ENCODE data around the gene ODC1.
A peak's percentile ranks its signal among the peaks of the same experiment; 100 is the strongest.
"Not testable (repeated sequence)": the region's sequence is repeated elsewhere in the genome, so short reads cannot be mapped to it uniquely, and the experiment has no call there.

Gene ODC1

DNA sequence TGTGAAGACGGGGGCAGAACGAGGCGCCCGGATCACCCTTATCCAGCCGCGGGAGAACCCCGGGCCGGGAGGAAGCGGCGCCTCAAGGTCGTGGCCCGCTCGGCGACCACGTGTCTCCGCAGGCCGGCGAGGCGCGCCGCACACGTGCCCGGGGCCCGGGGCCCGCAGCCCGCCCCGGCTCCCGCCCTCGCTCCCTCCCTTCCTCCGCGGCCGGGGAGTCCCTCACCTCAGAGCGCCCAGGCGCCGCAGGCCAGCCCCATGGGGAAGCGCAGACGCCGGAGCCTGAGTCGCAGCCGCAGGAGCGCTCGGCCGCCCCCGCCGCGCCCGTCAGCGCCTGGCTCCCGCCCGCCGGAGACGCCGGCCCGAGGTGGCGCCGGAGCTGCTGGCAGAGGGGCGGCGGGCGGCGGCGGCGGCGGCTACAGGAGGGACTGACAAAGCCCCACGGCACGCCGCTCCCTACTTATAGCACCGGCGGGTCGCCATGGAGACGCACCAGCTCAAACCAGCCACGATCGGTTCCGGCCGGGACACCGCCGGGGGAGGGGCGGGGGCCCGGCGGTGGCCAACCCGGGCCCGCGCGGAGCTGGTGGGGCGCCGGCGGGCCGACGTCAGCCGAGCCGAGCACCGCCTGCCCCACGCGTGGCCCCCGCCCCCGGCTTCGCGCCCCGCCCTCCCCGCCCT lies at the start of gene ODC1:
Gene ODC1, minus strand, starts transcription at position 433 of the 681 bp plus-strand sequence. CDS start 3,295 bp downstream, outside the sequence.
- DNase-seq = peak; percentile 78

DNA sequence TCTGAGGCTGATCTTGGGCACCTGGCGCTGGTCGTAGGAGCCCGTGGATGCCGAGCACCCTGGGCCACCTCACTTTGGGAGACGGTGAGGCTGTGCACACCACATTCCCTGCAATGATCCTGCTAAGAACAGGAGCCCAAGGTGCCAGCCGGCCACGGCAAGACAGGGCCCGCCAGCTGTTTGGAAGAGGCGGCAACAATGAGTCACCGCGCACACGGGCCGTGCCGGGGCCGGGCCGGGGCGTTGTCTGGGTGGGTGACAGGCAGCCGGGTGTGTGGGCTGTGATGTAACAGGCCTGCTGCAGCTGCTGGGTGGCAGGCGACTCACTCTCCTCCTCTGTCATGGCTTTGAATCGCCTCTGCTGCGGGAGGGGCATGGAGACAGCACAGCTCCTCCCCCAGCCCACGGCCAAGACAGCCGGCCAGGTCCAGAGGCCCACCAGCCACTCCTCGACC lies 49.7 kb upstream of the ODC1 start:
- peak; percentile 56 for DNase-seq

DNA sequence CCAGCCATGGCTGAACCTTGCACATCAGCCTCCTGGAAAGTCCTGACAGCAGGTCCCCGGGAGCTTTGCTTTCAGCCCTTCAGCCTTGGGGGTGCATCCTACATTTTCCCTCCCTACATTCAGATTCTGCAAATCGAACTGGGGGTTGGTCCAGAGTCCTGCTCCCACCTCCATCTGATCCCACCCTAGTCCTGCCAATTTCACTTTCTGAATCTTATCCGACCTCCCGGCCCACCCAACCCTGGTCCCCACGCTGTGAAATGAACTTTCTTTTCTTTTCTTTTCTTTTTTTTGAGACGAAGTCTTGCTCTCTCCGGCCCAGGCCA lies 47.8 kb upstream of the ODC1 start:
- no peak for DNase-seq

DNA sequence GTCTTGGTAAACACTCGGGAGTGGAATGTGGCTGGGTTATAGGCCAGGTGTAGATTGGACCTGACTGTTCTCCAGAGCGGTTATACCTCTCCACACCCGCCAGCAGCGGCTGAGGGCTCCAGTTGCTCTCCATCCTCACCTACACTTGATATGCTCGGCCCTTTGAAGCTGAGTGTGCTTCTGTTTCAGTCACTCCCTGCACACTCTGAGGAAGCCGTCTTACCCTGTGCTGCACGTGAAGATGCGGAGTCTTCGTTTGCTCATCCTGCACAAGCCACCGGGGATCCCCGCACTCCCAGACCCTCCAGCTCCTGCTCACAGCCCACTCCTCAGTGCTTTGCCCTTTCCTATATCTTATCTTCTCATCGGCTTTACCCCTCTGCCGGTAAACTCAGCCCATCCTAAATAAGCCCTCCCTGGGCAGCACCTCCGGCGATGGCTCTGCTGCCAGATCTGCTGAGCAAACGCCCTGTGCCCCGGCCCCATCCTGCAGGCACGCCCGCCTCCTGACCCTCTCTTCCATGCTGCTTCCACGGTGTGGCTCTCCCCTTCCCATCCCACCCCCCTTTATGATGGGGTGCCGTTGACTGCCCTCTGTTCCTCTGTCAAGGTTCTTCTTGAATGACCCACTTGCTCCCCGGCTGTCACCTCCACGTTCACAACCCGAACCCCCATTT lies 47.3 kb upstream of the ODC1 start:
- no peak for DNase-seq

GRCh38 chr2:10494351-10495066 lies 46.4 kb upstream of the ODC1 start:
- no peak for DNase-seq

DNA sequence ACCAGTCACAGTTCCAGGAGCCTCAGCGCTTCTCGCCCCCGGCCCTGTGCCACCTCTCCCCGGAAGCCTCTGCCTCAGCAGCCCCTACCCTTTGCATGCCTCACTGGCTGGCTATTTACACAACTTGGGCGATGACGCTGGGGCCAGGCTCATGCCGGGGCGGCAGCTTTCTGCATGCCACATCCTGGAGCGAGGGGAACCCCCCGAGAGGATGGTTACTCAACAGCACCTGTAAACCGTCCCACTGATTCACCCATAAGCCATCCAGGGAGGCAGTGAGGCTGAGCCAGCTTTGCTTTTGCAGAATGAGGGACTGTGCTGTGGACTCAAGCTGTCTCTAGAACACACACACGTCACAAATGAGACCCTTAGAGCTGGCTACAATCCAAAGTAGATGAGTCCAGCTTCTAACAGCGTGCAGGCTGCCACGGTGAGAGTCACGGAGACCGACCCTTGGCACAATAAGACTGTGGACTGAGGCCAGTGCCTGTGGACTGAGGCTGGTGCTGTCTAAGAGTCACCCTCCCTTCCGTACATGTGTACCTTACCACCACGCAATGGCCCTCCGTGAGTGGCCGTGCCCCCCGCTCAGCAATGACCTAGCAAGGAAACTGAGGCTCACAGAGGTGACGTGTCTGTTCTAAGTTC lies 45.6 kb upstream of the ODC1 start:
- peak; percentile 25 for DNase-seq

DNA sequence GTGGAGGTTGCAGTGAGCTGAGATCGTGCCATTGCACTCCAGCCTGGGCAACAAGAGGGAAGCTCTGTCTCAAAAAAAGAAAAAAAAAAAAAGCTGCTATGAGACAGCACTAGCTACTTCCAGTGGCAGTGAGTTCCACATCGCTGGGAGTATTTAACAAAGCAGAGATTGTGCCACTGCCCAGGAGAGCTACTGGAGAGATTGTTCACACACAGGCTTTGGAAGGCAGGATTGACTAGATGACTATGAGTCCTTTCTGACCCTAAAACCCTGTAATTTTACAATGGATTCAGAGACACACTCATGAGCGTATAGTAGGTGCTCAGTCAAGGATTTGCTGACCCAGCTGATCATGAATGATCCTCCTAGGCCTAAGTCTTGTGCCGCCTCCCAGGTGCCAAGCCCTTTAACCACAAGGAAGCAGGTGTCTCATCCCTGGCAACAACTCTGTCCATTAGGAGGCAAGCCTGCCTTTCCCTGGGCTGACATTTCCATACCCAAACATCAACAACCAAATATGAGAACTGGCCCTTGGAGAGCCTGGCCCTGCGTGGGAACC lies 45.0 kb upstream of the ODC1 start:
- no peak for DNase-seq

DNA sequence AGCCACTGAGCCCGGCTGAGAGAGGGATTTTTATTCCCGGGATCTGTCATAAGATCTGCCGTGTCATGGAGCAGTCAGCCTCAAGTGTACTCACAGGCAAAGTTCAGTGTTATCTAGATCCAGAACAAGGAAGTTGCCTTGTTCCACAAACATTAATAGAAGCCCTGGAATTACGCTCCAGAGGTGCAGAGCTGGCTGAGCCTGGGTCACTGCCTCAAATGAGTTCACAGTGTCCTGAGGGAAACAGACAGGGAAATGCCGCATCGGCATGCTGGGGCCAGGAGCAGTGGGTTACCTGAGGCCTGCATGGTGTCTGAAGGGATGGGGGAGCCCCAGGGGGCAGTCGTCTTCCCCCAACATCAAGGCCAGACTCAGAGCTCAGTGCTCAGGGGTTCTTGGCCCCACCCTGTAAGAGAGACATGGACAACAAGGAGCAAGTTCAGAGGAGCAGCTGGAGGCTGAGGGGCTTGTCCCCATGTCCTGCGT lies 42.7 kb upstream of the ODC1 start:
- no peak for DNase-seq

GRCh38 chr2:10489842-10490555 lies 41.9 kb upstream of the ODC1 start:
- DNase-seq = no peak

- DNase-seq = not testable (repeated sequence)
Measured at GRCh38 chr2:10488142-10488541, 40.0 kb upstream of the ODC1 start.

- DNase-seq = not testable (repeated sequence)
Measured at GRCh38 chr2:10487741-10488104, 39.6 kb upstream of the ODC1 start.

DNA sequence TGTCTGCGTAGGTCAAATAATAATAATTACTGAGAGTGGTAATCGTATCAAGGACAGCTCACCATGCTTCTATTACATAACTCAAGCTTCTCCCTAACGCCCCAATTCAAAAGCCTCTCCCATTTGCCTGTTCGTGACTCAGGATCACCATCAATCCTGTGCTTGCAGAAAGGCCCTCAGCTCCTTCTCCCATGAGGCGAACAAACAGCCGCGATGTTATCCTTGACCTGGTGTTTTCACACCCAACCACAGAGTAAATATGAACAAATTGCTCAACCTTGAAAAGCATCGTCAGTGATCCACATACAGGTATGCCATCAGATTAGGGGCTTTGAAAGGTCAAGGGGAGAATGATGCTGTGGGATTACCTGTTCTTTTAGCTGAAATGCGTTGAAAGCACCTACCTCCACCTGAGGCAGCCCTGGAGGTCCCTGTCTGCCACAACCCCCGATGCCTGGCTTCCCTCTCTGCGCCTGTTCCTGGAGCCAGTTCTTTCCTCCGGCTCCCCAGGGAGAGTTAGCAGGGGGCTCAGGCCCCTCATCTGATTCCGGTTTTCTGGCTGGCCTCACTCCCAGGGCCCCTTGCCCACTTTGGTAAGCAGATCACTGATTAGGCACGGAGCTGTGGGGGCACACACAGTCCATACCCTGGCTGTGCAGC lies 39.1 kb upstream of the ODC1 start:
- no peak for DNase-seq

DNA sequence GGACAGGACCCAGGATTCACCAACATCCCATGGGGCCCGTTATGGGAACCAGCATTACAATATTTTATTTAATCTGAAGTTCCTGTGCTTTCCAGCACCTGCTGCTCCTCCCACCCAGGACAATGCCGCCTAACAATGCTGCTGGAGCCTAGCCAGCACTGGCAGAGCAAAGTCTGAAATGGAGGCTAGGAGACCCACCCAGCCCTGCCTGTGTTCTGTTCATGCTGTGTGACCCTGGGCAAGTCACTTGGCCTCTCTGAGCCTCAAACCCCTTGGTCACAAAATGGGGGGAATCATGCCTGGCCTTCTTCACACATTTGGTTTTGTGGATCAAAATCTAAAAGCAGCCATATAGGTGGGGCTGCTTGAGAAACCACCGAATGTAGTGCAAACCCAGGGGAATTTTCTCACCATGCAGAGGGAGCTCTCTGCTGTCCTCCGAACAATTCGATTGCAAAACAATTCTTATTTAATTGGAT lies 38.5 kb upstream of the ODC1 start:
- DNase-seq = no peak

GRCh38 chr2:10486091-10486490 lies 38.0 kb upstream of the ODC1 start:
- DNase-seq = no peak

GRCh38 chr2:10482913-10483312 lies 34.8 kb upstream of the ODC1 start:
- DNase-seq = no peak

DNA sequence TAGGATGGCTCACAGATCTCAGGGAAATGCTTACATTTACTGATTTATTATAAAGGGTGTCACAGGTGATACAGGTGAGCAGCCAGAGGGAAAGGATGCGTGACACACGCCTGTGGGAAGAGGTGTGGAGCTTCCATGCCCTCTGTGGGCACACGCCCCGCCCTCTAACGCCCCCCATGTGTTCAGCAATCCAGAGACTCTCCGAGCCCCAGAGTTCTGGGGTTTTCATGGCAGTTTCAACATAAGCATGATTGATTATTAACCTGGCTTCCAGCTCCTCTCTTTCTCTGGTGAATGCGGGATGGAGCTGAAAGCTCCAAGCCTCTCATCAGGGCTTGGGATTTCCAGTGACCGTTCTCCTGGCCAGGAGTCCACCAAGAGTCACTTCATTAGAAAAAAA lies 34.3 kb upstream of the ODC1 start:
- DNase-seq = no peak

DNA sequence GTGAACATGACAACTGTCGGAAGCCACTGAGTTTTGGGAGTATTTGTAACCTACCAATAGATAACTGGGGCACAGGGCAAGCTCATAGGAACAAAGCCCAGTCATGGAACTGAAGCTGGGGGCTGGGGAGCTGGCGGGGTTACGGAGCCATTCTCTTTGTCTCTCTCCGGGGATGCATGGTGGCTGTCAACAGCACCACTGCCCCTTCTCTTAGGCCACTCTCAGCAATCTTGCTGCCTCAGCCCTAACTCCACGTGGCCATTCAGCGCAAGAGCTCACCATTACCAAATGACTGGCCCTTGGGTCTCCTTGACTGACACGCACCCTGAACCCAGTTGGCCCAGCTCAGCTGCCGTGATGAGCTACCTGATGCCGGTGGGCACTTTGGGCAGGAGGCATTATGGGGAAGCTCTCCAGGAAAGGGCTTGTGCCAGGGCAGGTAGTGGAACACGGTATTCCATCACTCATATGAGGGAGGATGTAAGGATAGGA lies 33.6 kb upstream of the ODC1 start:
- DNase-seq = no peak

- no peak for DNase-seq
Measured at GRCh38 chr2:10481055-10481665, 33.0 kb upstream of the ODC1 start.

DNA sequence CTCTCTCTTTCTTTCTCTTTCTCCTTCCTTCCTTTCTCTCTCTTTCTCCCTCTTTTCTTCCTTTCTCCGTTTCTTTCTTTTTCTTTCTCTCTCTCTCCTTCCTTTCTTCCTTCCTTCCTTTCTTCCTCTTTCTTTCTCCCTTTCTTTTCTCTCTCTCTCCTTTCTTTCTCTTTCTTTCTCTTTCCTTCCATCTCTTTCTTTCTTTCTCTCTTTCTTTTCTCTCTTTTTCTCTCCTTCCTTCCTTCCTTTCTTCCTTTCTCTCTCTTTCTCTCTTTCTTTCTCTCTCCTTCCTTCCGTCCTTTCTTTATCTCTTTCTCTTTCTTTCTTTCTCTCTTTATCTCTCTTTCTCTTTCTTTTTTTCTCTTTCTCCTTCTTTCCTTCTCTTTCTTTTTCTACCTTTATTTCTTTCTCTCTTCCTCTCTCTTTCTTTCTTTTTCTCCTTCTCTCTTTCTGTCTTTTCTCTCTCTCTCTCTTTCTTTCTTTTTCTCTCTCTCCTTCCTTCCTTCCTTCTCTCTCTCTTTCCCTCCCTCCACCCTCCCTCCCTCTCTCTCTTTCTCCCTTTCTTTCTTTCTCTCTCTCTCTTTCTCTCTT lies 32.3 kb upstream of the ODC1 start:
- no peak for DNase-seq

- no peak for DNase-seq
Measured at GRCh38 chr2:10478916-10479315, 30.8 kb upstream of the ODC1 start.

DNA sequence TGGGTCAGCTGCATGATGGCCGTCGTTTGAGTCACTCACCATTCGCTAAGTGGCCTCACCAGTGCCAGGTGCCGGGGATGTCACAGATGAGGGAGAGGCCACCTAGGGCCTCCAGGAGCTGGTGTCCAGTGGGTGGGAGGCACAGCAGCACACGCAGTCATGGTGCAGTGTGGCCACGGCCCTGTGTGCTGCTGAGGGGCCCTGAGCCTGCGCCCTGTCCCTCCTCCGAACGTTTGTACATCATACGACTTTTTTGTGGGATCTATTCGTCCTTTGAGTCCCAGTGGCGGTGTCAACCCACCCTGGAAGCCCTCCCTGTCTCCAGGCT lies 30.1 kb upstream of the ODC1 start:
- no peak for DNase-seq

Measured in suppressor macrophage treated with lipopolysaccharide for 4 hours (primary cell).